K562 (cell line): ENCODE data around the gene ZDHHC14. TPM values are rescaled to one million over a fixed set of nuclear protein-coding genes. Genes with fewer than 3 reads are reported as not detected.

ENCODE experiments used
- ASH1L ChIP-seq: fragments of 450-650 bp; IDR thresholded peaks from 2 replicates; pipeline ENCODE4 v1.6.1; 2018; ENCODE audit warnings: borderline replicate concordance, mild to moderate bottlenecking, low read depth; ENCODE audit not compliant: partially characterized antibody
- ATF6 ChIP-seq: sonication (generic); formaldehyde crosslinking; IDR thresholded peaks from 2 replicates; pipeline ENCODE4 v1.4.0; 2020; ENCODE audit warnings: mild to moderate bottlenecking, missing genetic modification reagents
- CHD2 ChIP-seq: IDR thresholded peaks from 2 replicates; pipeline ENCODE4 v1.6.1; 2011; ENCODE audit warnings: low read depth, low read length
- HNRNPUL1 ChIP-seq: fragments of 200-400 bp; formaldehyde crosslinking; IDR thresholded peaks from 2 replicates; pipeline ENCODE4 v1.6.1; 2017; ENCODE audit warnings: low read length
- MED1 ChIP-seq: sonication (generic); formaldehyde crosslinking; IDR thresholded peaks from 2 replicates; pipeline ENCODE4 v1.8.1; 2023; ENCODE audit warnings: missing genetic modification reagents, borderline replicate concordance
- PHTF2 ChIP-seq: fragments of 250-450 bp; sonication (Bioruptor Pico); IDR thresholded peaks from 2 replicates; pipeline ENCODE4 v1.5.0; 2021; ENCODE audit warnings: mild to moderate bottlenecking
- SAP30 ChIP-seq: fragments of 200-600 bp; sonication (generic); IDR thresholded peaks from 2 replicates; pipeline ENCODE4 v1.6.1; 2012; ENCODE audit warnings: borderline replicate concordance, low read depth, mild to moderate bottlenecking, moderate library complexity, low read length, control low read depth, inconsistent platforms; ENCODE audit not compliant: insufficient read depth, poor library complexity, severe bottlenecking
- SLC30A9 ChIP-seq: fragments of 250-450 bp; sonication (Bioruptor Pico); IDR thresholded peaks from 2 replicates; pipeline ENCODE4 v1.8.0; 2022; ENCODE audit warnings: mild to moderate bottlenecking, moderate library complexity
- SMARCA5 ChIP-seq: fragments of 450-650 bp; IDR thresholded peaks from 2 replicates; pipeline ENCODE4 v1.6.1; 2016
- TCF7L2 ChIP-seq: fragments of 150-350 bp; IDR thresholded peaks from 2 replicates; pipeline ENCODE4 v1.6.1; 2016; ENCODE audit warnings: low read depth, mild to moderate bottlenecking, low read length, moderate library complexity
- THAP7 ChIP-seq: fragments of 250-450 bp; sonication (Bioruptor Pico); IDR thresholded peaks from 2 replicates; pipeline ENCODE4 v1.5.0; 2021
- ZNF668 ChIP-seq: fragments of 250-450 bp; sonication (Bioruptor Pico); IDR thresholded peaks from 2 replicates; pipeline ENCODE4 v1.8.0; 2022; ENCODE audit warnings: mild to moderate bottlenecking, inconsistent platforms
- polyA plus RNA-seq, 8 experiments: library from polyadenylated mRNA; depleted of rRNA in 4 of 8; stranded (reverse) in 5 of 8; unstranded in 3 of 8; fragments of >200 nt; fragmentation: Nextera tagmentation in 2 of 8; fragmentation: Illumina TruSeq in 1 of 8; extraction: Ambion mirVana in 2 of 8; extraction: Trizol in 1 of 8; gene quantifications; 2 replicates each; pipeline versions ENCODE4 v1.2.1 to v1.2.3, GENCODE V29; 2011 to 2014; ENCODE audit warnings: inconsistent platforms in 1 of 8, missing spikeins in 1 of 8
- total RNA-seq, 7 experiments: library from RNA; depleted of rRNA in 6 of 7; stranded (reverse); fragments of >200 nt in 6 of 7; fragmentation: Illumina TruSeq in 2 of 7; extraction: Trizol in 2 of 7; gene quantifications; 2 replicates each; pipeline versions ENCODE4 v1.2.1 to v1.2.3, GENCODE V29; 2011 to 2021; ENCODE audit warnings: low replicate concordance in 1 of 7
- TF ChIP-seq, protein P1 (sequence below): sonication (generic); formaldehyde crosslinking; IDR thresholded peaks from 2 replicates; pipeline ENCODE4 v1.8.0; 2023; ENCODE audit warnings: mild to moderate bottlenecking, missing genetic modification reagents
- TF ChIP-seq, protein P2 (sequence below): IDR thresholded peaks from 2 replicates; pipeline ENCODE4 v1.6.1; 2012; ENCODE audit warnings: low read depth, low read length, improper control_type of control experiment, borderline replicate concordance

Gene ZDHHC14
- total and polyA plus RNA-seq, 9 of the 15 experiments (the other 6 are each of a cell fraction or from before 2014, with no cell fraction given): 0.92 to 23.1 (median 13.8) TPM

GRCh38 chr6:157428427-157429202 lies 47.6 kb downstream of the ZDHHC14 start (continued):
- TF ChIP-seq, protein P1, sequence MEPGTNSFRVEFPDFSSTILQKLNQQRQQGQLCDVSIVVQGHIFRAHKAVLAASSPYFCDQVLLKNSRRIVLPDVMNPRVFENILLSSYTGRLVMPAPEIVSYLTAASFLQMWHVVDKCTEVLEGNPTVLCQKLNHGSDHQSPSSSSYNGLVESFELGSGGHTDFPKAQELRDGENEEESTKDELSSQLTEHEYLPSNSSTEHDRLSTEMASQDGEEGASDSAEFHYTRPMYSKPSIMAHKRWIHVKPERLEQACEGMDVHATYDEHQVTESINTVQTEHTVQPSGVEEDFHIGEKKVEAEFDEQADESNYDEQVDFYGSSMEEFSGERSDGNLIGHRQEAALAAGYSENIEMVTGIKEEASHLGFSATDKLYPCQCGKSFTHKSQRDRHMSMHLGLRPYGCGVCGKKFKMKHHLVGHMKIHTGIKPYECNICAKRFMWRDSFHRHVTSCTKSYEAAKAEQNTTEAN (CRISPR knock-in tag): no peak
- TF ChIP-seq TCF7L2 (no peak), ATF6 (CRISPR knock-in tag) (no peak), ASH1L (no peak), THAP7 (CRISPR knock-in tag) (no peak), SLC30A9 (CRISPR knock-in tag) (no peak), ZNF668 (CRISPR knock-in tag) (no peak), SMARCA5 (no peak), MED1 (CRISPR knock-in tag) (no peak), SAP30 (no peak), CHD2 (no peak), PHTF2 (CRISPR knock-in tag) (no peak), HNRNPUL1 (no peak)
- TF ChIP-seq, protein P2, sequence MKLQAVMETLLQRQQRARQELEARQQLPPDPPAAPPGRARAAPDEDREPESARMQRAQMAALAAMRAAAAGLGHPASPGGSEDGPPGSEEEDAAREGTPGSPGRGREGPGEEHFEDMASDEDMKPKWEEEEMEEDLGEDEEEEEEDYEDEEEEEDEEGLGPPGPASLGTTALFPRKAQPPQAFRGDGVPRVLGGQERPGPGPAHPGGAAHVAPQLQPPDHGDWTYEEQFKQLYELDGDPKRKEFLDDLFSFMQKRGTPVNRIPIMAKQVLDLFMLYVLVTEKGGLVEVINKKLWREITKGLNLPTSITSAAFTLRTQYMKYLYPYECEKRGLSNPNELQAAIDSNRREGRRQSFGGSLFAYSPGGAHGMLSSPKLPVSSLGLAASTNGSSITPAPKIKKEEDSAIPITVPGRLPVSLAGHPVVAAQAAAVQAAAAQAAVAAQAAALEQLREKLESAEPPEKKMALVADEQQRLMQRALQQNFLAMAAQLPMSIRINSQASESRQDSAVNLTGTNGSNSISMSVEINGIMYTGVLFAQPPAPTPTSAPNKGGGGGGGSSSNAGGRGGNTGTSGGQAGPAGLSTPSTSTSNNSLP: peak; percentile 72; the same call in 1 of the 2 replicates
